ENCODE data around the gene GRK5.

GRCh38 chr10:119247550-119247894 lies 40.2 kb downstream of the GRK5 start:
- TF ChIP-seq, protein P1, sequence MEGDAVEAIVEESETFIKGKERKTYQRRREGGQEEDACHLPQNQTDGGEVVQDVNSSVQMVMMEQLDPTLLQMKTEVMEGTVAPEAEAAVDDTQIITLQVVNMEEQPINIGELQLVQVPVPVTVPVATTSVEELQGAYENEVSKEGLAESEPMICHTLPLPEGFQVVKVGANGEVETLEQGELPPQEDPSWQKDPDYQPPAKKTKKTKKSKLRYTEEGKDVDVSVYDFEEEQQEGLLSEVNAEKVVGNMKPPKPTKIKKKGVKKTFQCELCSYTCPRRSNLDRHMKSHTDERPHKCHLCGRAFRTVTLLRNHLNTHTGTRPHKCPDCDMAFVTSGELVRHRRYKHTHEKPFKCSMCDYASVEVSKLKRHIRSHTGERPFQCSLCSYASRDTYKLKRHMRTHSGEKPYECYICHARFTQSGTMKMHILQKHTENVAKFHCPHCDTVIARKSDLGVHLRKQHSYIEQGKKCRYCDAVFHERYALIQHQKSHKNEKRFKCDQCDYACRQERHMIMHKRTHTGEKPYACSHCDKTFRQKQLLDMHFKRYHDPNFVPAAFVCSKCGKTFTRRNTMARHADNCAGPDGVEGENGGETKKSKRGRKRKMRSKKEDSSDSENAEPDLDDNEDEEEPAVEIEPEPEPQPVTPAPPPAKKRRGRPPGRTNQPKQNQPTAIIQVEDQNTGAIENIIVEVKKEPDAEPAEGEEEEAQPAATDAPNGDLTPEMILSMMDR (IDR thresholded peaks at IDR 0.05; ENCODE audit: low read depth, low read length): no peak
- no peak for TF ChIP-seq POLR2A (IDR thresholded peaks at IDR 0.05; ENCODE audit: extremely low read depth, insufficient read length)
- no peak for TF ChIP-seq MYC (IDR thresholded peaks at IDR 0.05; ENCODE audit: low read depth, low read length)
- TF ChIP-seq, protein P2, sequence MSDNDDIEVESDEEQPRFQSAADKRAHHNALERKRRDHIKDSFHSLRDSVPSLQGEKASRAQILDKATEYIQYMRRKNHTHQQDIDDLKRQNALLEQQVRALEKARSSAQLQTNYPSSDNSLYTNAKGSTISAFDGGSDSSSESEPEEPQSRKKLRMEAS (IDR thresholded peaks at IDR 0.05; ENCODE audit: low read depth, low read length): no peak
